ENCODE results near the gene SPACA6.
"Not testable (repeated sequence)": the region's sequence is repeated elsewhere in the genome, so short reads cannot be mapped to it uniquely, and the experiment has no call there.

The SPACA6 gene

DNA sequence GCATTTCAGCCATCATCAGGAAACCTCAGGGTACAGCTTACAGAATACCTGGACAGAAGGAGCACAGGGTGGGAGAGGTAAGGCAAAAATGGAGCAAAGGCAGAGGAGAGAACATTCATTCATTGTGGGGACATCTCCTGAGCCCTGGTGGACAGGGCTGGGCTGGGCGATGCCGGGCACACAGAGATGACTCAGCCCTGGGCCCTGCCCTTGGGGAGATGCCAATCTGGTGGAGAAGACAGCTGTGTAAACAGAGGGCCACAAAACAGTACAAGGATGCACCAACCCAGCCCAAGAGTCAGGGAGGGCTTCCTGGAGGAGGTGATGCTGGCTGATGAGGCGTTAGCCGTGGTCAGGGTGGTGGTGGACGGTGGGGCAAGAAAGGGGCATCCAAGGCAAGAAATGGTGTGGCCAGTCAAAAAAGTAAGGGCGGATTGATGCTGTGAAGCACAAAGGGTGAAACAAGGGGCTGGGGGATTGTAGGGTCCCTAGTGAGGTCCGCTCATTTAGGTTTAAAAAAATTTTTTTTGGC is 34.3 kb downstream of the SPACA6 start:
- Histone ChIP-seq H3K27me3 (ENCODE audit: control insufficient read depth, insufficient read depth, low read length) (no peaks in the 10 kb centered on the region), H3K36me3 (ENCODE audit: control insufficient read depth, insufficient read depth, low read length) (no peaks in the 10 kb centered on the region), H3K9me3 (ENCODE audit: control insufficient read depth, insufficient read depth, low read length) (no peaks in the 10 kb centered on the region), H3K9ac (ENCODE audit: low read depth, low read length) (no peak overlapping the region), H3K4me1 (ENCODE audit: control insufficient read depth, insufficient read depth, low read length) (peaks cover 21% of the 10 kb centered on the region), H3K4me3 (ENCODE audit: low read depth, low read length) (no peak overlapping the region)

DNA sequence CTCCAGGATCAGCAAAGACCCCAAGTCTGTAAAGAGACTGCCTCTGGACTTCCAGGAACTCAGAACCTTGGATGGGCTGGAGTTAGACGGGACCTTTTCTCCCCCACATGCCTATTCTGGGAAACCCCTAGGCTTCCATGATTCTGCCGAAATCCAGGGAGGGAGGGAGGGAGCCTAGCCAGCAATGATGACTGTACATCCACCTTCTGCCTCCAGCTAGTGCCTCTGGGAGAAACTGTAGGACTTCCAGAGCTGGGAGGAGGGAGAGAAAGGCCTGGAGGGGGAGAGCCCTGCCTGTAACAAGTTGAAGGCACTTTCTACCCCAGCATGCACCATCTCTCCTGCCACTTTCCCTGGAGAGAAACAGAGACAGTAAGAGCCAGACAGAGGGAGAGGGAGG is 36.7 kb downstream of the SPACA6 start:
- Histone ChIP-seq H3K9ac (ENCODE audit: low read depth, low read length) (no peak overlapping the region), H3K9me3 (ENCODE audit: control insufficient read depth, insufficient read depth, low read length) (no peaks in the 10 kb centered on the region), H3K4me1 (ENCODE audit: control insufficient read depth, insufficient read depth, low read length) (peaks cover 30% of the 10 kb centered on the region), H3K27me3 (ENCODE audit: control insufficient read depth, insufficient read depth, low read length) (no peaks in the 10 kb centered on the region), H3K36me3 (ENCODE audit: control insufficient read depth, insufficient read depth, low read length) (no peaks in the 10 kb centered on the region), H3K4me3 (ENCODE audit: low read depth, low read length) (no peak overlapping the region)

DNA sequence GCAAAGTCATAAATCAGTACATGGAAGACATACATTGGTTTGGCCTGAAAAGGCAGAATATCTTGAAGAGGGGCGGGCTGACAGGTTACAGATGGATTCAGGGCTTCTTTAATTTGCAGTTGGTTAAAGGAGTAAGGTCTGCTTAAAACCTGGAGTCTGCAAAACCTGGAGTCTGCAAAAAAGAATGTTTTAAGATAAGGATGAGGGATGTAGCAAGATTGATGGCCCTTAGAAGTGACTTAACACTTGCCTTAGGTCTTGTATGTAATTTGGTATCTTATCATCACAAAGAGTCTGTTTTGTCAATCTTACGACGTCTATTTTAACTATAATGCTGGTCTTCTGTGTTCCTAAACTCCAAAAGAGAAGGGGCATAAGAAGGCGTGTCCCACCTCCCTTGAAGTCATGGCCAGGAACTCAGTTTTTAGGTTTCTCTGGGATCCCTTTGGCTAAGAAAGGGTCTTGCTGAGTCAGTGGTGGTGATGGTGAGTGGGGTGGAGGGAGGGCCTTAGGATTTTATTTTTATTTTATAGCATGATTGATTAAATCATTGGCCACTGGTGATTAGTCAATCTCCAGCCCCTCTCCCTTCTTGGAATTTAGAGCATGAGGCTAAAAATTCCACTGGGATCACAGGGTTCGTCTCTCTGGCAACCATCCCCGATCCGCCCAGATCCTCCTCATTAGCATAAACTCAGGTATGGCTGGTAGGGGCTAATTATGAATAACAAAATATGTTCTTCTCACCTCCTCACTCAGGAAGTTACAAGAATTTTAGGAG is 40.8 kb downstream of the SPACA6 start:
- H3K9me3 ChIP-seq (ENCODE audit: control insufficient read depth, insufficient read depth, low read length) = no peaks in the 10 kb centered on the region

DNA sequence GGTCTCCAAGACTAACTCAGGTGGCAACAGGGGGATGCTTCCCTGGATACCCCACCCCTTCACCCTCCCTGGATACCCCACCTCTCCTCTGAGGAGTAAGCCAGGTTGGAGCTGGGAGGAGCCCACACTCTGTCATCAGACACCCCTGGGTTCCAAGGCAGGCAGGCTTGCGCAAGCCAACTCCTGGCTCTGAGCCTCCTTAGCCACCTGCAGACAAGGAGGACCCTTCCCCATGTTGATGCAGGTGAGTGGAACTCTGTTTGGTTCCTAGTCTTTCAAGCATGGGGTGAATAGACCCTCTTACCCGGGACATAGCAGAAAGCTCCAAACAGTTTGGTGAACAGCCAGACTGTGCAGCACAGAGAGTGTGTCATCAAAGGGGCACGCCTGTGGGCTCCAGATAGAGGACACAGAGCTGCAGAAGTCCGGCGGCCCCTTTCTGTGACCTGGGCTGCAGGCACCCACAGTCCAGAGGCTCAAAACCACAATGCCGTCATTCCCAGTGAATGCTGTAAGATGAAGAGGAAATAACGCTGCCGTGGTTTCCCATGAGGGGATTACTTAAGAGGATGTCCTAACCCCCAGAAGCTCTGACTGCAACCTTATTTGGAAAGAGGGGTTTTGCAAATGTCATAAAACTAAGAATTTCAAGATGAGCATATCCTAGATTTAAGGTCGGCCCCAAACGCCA is 42.8 kb downstream of the SPACA6 start:
- no peaks in the 10 kb centered on the region for H3K36me3 ChIP-seq (ENCODE audit: control insufficient read depth, insufficient read depth, low read length)
- no peaks in the 10 kb centered on the region for H3K9me3 ChIP-seq (ENCODE audit: control insufficient read depth, insufficient read depth, low read length)

More for the DNA sequence above, 40.8 kb downstream of the SPACA6 start:
- Histone ChIP-seq H3K36me3 (ENCODE audit: control insufficient read depth, insufficient read depth, low read length) (no peaks in the 10 kb centered on the region), H3K27me3 (ENCODE audit: control insufficient read depth, insufficient read depth, low read length) (no peaks in the 10 kb centered on the region), H3K4me1 (ENCODE audit: control insufficient read depth, insufficient read depth, low read length) (peaks cover 14% of the 10 kb centered on the region), H3K4me3 (ENCODE audit: low read depth, low read length) (no peak overlapping the region), H3K9ac (ENCODE audit: low read depth, low read length) (no peak overlapping the region)

DNA sequence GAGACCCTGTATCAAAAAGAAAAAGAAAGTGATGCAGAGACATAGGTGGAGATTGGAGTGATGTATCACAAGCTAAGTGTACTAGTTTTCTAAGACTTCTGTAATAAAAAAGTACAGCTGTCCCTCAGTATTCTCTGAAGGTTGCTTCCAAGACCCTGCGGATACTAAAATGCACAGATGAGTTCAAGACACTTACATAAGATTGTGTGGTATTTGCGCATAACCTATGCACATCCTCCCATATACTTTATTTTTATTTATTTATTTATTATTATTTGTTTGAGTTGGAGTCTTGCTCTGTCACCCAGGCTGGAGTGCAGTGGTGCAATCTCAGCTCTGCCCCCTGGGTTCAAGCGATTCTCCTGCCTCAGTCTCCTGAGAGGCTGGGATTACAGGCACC is 44.3 kb downstream of the SPACA6 start:
- no peak overlapping the region for H3K9ac ChIP-seq (ENCODE audit: low read depth, low read length)
- H3K36me3 ChIP-seq (ENCODE audit: control insufficient read depth, insufficient read depth, low read length) = no peaks in the 10 kb centered on the region
- no peaks in the 10 kb centered on the region for H3K27me3 ChIP-seq (ENCODE audit: control insufficient read depth, insufficient read depth, low read length)
- peaks cover 11% of the 10 kb centered on the region for H3K4me1 ChIP-seq (ENCODE audit: control insufficient read depth, insufficient read depth, low read length)
- H3K9me3 ChIP-seq (ENCODE audit: control insufficient read depth, insufficient read depth, low read length) = no peaks in the 10 kb centered on the region
- H3K4me3 ChIP-seq (ENCODE audit: low read depth, low read length) = no peak overlapping the region

More for the DNA sequence above, 42.8 kb downstream of the SPACA6 start:
- H3K9ac ChIP-seq (ENCODE audit: low read depth, low read length) = no peak overlapping the region
- peaks cover 11% of the 10 kb centered on the region for H3K4me1 ChIP-seq (ENCODE audit: control insufficient read depth, insufficient read depth, low read length)
- no peak overlapping the region for H3K4me3 ChIP-seq (ENCODE audit: low read depth, low read length)
- no peaks in the 10 kb centered on the region for H3K27me3 ChIP-seq (ENCODE audit: control insufficient read depth, insufficient read depth, low read length)

DNA sequence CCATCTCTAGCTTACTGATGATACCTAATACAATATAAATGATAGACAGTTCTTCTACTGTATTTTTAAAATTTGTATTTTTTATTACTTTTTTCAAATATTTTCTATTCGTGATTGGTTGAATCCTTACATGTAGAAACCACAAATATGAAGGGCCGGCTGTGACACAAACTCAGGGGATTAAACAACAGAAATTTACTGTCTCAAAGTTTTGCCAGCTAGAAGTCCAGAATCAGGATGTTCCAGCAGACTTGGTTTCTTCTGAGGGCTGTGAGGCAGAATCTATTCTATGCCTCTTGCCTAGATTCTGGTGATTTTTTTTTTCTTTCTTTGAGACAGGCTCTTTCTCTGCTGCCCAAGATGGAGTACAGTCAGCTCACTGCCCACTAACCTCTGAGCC is 44.8 kb downstream of the SPACA6 start:
- Histone ChIP-seq H3K36me3 (ENCODE audit: control insufficient read depth, insufficient read depth, low read length) (no peaks in the 10 kb centered on the region), H3K4me1 (ENCODE audit: control insufficient read depth, insufficient read depth, low read length) (peaks cover 11% of the 10 kb centered on the region), H3K27me3 (ENCODE audit: control insufficient read depth, insufficient read depth, low read length) (no peaks in the 10 kb centered on the region), H3K4me3 (ENCODE audit: low read depth, low read length) (no peak overlapping the region), H3K9me3 (ENCODE audit: control insufficient read depth, insufficient read depth, low read length) (no peaks in the 10 kb centered on the region), H3K9ac (ENCODE audit: low read depth, low read length) (no peak overlapping the region)

DNA sequence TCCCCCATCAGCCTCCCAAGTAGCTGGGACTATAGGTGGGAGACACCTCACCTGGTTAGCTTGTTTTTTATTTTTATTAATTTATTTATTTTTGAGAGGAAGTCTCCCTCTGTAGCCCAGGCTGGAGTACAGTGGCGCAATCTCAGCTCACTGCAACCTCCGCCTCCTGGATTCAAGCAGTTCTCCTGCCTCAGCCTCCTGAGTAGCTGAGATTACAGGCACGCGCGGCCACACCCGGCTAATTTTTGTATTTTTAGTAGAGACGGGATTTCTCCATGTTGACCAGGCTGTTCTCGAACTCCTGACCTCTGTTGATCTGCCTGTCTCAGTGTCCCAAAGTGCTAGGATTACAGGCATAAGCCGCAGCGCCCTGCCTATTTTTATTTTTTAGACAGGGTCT is 45.4 kb downstream of the SPACA6 start:
- not testable (repeated sequence) for H3K4me1 ChIP-seq (ENCODE audit: control insufficient read depth, insufficient read depth, low read length); H3K36me3 ChIP-seq (ENCODE audit: control insufficient read depth, insufficient read depth, low read length); H3K9ac ChIP-seq (ENCODE audit: low read depth, low read length); H3K27me3 ChIP-seq (ENCODE audit: control insufficient read depth, insufficient read depth, low read length); H3K9me3 ChIP-seq (ENCODE audit: control insufficient read depth, insufficient read depth, low read length); H3K4me3 ChIP-seq (ENCODE audit: low read depth, low read length)

DNA sequence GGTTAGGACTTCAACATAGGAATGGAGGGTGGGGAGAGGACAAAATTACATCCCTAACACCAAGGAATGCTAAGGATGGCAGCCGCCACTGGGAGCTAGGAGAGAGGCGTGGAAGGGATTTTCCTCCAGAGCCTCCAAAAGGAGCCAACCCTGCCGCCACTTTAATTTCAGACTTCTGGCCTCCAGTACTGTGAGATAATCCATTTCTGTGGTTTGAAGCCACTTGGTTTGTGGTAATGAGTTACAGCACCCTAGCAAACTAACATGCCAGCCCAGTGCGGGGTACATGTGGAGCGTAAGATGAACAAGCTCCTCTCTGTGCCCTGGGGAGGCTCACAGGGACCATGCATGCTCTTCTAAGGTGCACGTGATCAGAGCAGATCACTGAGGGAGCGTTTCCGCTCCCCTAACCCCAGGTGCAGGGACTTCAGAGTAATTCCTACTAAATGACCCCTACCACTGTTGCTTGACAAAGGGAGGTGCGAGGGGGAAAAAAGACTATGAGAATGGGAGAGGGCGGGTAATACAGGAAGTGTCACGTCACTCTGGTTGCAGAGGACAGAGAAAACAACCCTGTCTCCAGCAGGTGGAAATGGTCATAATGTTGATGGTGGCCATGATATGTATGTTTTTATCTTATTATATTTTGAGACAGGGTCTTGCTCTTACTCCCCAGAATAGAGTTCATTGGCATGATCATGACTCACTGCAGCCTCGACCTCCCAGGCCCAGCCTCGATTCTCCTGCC is 46.5 kb downstream of the SPACA6 start:
- H3K27me3 ChIP-seq (ENCODE audit: control insufficient read depth, insufficient read depth, low read length) = no peaks in the 10 kb centered on the region
- H3K9ac ChIP-seq (ENCODE audit: low read depth, low read length) = no peak overlapping the region
- no peaks in the 10 kb centered on the region for H3K36me3 ChIP-seq (ENCODE audit: control insufficient read depth, insufficient read depth, low read length)
- H3K9me3 ChIP-seq (ENCODE audit: control insufficient read depth, insufficient read depth, low read length) = no peaks in the 10 kb centered on the region
- H3K4me1 ChIP-seq (ENCODE audit: control insufficient read depth, insufficient read depth, low read length) = no peaks in the 10 kb centered on the region
- no peak overlapping the region for H3K4me3 ChIP-seq (ENCODE audit: low read depth, low read length)

DNA sequence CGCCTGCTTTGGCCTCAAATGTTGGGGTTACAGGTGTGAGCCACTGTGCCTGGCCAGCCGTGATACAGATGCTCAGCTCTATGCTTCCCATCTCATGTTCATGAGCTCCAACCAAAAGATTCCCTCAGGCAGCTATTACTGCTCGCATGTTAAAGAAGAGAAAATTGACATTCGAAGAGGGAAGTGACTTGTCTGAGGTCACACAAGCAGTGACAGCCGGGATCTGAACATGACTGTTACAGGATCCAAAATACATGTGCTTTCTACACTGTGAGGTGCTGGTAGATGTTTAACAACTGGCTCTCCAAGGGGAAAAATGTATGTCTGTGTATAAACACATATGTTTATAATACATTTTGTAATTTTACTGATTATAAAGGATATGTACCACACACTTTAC is 47.2 kb downstream of the SPACA6 start:
- H3K4me1 ChIP-seq (ENCODE audit: control insufficient read depth, insufficient read depth, low read length) = no peaks in the 10 kb centered on the region
- H3K4me3 ChIP-seq (ENCODE audit: low read depth, low read length) = no peak overlapping the region
- H3K9ac ChIP-seq (ENCODE audit: low read depth, low read length) = no peak overlapping the region
- H3K36me3 ChIP-seq (ENCODE audit: control insufficient read depth, insufficient read depth, low read length) = no peaks in the 10 kb centered on the region
- no peaks in the 10 kb centered on the region for H3K27me3 ChIP-seq (ENCODE audit: control insufficient read depth, insufficient read depth, low read length)
- no peaks in the 10 kb centered on the region for H3K9me3 ChIP-seq (ENCODE audit: control insufficient read depth, insufficient read depth, low read length)

DNA sequence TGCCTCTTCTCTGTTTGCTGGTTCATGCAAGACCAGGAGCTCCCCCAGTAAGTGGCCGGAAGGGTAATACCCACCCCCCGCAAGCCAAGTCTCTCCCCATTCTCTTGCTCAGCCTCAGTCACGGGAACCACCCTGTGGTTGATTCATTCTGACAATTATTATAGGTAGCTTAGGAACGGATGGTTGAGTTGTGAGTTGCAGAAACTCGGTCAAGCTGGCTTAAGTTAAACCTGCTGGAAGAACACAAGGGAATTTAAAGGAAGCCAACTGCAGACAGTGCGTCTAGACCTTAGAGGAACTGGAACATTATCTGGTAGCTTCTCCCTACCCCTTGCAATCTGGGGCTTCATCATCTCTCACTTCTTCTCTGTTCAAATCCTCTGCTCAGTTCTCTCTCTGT is 49.7 kb downstream of the SPACA6 start:
- Histone ChIP-seq H3K36me3 (ENCODE audit: control insufficient read depth, insufficient read depth, low read length) (no peaks in the 10 kb centered on the region), H3K9me3 (ENCODE audit: control insufficient read depth, insufficient read depth, low read length) (no peaks in the 10 kb centered on the region), H3K4me1 (ENCODE audit: control insufficient read depth, insufficient read depth, low read length) (no peaks in the 10 kb centered on the region), H3K9ac (ENCODE audit: low read depth, low read length) (no peak overlapping the region), H3K4me3 (ENCODE audit: low read depth, low read length) (no peak overlapping the region), H3K27me3 (ENCODE audit: control insufficient read depth, insufficient read depth, low read length) (no peaks in the 10 kb centered on the region)

DNA sequence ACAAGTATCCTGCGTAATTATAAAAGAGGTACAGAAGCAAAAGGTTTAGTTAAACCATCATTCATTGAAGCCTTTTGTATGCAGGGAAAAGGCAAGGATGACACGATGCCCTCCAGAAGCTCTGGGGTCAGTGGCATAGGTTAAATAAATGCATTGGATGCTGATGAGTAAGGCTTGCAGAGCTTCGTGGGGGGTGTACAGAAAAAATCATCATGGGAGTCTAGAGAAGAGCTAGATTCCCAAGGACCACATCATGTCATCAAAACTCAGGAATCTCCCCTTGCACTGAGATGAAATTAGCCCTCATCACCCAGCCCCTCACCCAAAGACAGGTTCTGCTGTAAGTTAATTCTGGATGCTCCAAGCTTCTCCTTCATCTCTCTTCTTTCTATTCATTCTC is 50.3 kb downstream of the SPACA6 start:
- Histone ChIP-seq H3K27me3 (ENCODE audit: control insufficient read depth, insufficient read depth, low read length) (no peaks in the 10 kb centered on the region), H3K4me3 (ENCODE audit: low read depth, low read length) (no peak overlapping the region), H3K4me1 (ENCODE audit: control insufficient read depth, insufficient read depth, low read length) (no peaks in the 10 kb centered on the region), H3K9me3 (ENCODE audit: control insufficient read depth, insufficient read depth, low read length) (no peaks in the 10 kb centered on the region), H3K9ac (ENCODE audit: low read depth, low read length) (no peak overlapping the region), H3K36me3 (ENCODE audit: control insufficient read depth, insufficient read depth, low read length) (no peaks in the 10 kb centered on the region)

All from iPS-15b (cell line).